Ascending aorta (tissue), 2 donors: Measurements from ENCODE around the gene ADAP1. TPM values are rescaled to one million over a fixed set of nuclear protein-coding genes. Genes with fewer than 3 reads are reported as not detected.
A peak's percentile ranks its signal among the peaks of the same experiment; 100 is the strongest.

Experiments used
- DNase-seq, 2 donors: peaks; one replicate each; pipeline ENCODE4 v3.0.0-alpha.2; 2019; ENCODE audit warnings: low spot score in 2 of 2
- H3K27ac ChIP-seq, 2 donors: fragments of 200-600 bp; sonication (generic); one replicate each; pipeline ENCODE4 v1.5.1; 2016 to 2017; ENCODE audit warnings: mild to moderate bottlenecking in 1 of 2
- H3K27me3 ChIP-seq: fragments of 200-600 bp; sonication (generic); one replicate; pipeline ENCODE4 v1.5.1; 2017
- H3K36me3 ChIP-seq, 2 donors: fragments of 200-600 bp; sonication (generic); one replicate each; pipeline ENCODE4 v1.5.1; 2016
- H3K4me1 ChIP-seq, 2 donors: fragments of 200-600 bp; sonication (generic); one replicate each; pipeline ENCODE4 v1.5.1; 2016 to 2017; ENCODE audit warnings: mild to moderate bottlenecking in 1 of 2
- H3K4me3 ChIP-seq, 2 donors: fragments of 200-600 bp; sonication (generic); one replicate each; pipeline ENCODE4 v1.5.1; 2016 to 2017; ENCODE audit warnings: mild to moderate bottlenecking in 1 of 2
- H3K9me3 ChIP-seq, 2 donors: fragments of 200-600 bp; sonication (generic); one replicate each; pipeline ENCODE4 v1.5.1; 2016
- CTCF ChIP-seq, 3 experiments: fragments of 200-600 bp in 2 of 3; fragments of 450-650 bp in 1 of 3; sonication (generic) in 2 of 3; IDR thresholded peaks; one replicate each; pipeline ENCODE4 v1.5.1; 2016 to 2019; ENCODE audit warnings: antibody characterized with exemption in 3 of 3, mild to moderate bottlenecking in 1 of 3, moderate library complexity in 1 of 3
- intact Hi-C: fragments of 100-400 bp; cut with DNase I; formaldehyde crosslinking; loops from one replicate; pipeline ENCODE4 v1.15.1; 2023
- total RNA-seq: library from RNA; depleted of rRNA; stranded (reverse); fragments of >200 nt; gene quantifications from one replicate; pipeline ENCODE4 v1.1.0, GENCODE V29; 2016

Gene ADAP1
- total RNA-seq, 1 donor from 2014 or later, result 44.5 TPM

GRCh38 chr7:876972-877311, 77.5 kb downstream of the ADAP1 start:
- TF ChIP-seq CTCF (IDR thresholded peaks at IDR 0.05), result no peak
- Histone ChIP-seq H3K4me1 (peaks cover 5 to 23% of the 10 kb centered on the region in 2 donors), H3K27ac (peak overlapping the region; percentile 78 to 86), H3K36me3 (peaks cover 12 to 17% of the 10 kb centered on the region in 2 donors), H3K9me3 (no peaks in the 10 kb centered on the region), H3K27me3 (no peaks in the 10 kb centered on the region), H3K4me3 (peak overlapping the region; percentile 88 to 91)
- intact Hi-C loops, result loop anchor here (1.0 to 10.0 kb wide), 7 partner anchors 10 to 658 kb away; partner anchors contain the start of genes COX19, DNAAF5, MAFK and PRKAR1B
- DNase-seq, result no peak

GRCh38 chr7:876077-876971, 78.2 kb downstream of the ADAP1 start, which contains the start of gene GET4:
TSS of gene GET4 (plus strand) at chr7:876554. CDS start at chr7:876646, 92 bp downstream.
- Histone ChIP-seq H3K27ac (peak within 1 kb of the TSS; percentile 78 to 86), H3K4me3 (peak within 1 kb of the TSS; percentile 88 to 91), H3K27me3 (no peaks in the 10 kb centered on the region), H3K36me3 (peaks cover 18 to 23% of the 10 kb centered on the region in 2 donors), H3K9me3 (no peaks in the 10 kb centered on the region), H3K4me1 (peaks cover 5 to 23% of the 10 kb centered on the region in 2 donors)
- peak; percentile 19 to 45 (median 42) for TF ChIP-seq CTCF (IDR thresholded peaks at IDR 0.05)
- intact Hi-C loops, result loop anchor here (1.0 to 10.0 kb wide), 7 partner anchors 9 to 658 kb away; partner anchors contain the start of genes COX19, DNAAF5, MAFK and PRKAR1B
- DNase-seq, result peak; percentile 88 to 98

- intact Hi-C loops, result loop anchor here (1.0 to 10.0 kb wide), 7 partner anchors 8 to 659 kb away; partner anchors contain the start of genes COX19, DNAAF5, MAFK and PRKAR1B
- no peaks in the 10 kb centered on the region for H3K9me3 ChIP-seq
- peak overlapping the region; percentile 27 to 59 for H3K4me3 ChIP-seq
- DNase-seq, result no peak
- TF ChIP-seq CTCF (IDR thresholded peaks at IDR 0.05), result no peak
- peaks cover 18 to 28% of the 10 kb centered on the region in 2 donors for H3K36me3 ChIP-seq
- H3K27me3 ChIP-seq, result no peaks in the 10 kb centered on the region
- H3K27ac ChIP-seq, result peak overlapping the region; percentile 73 to 78
- peaks cover 5 to 23% of the 10 kb centered on the region in 2 donors for H3K4me1 ChIP-seq
Measured at GRCh38 chr7:875476-876076, 78.9 kb downstream of the ADAP1 start.

- H3K27me3 ChIP-seq, result no peaks in the 10 kb centered on the region
- no peaks in the 10 kb centered on the region for H3K9me3 ChIP-seq
- H3K27ac ChIP-seq, result peak overlapping the region in 1 of 2 donors; percentile 78
- no peak overlapping the region for H3K4me3 ChIP-seq
- peaks cover 5 to 23% of the 10 kb centered on the region in 2 donors for H3K4me1 ChIP-seq
- intact Hi-C loops, result loop anchor here (10.0 kb wide), 3 partner anchors 550 to 660 kb away; partner anchors contain the start of gene MAFK
- H3K36me3 ChIP-seq, result peaks cover 18 to 32% of the 10 kb centered on the region in 2 donors
- TF ChIP-seq CTCF (IDR thresholded peaks at IDR 0.05), result no peak
- no peak for DNase-seq
Measured at GRCh38 chr7:875051-875450, 79.4 kb downstream of the ADAP1 start.

GRCh38 chr7:874031-874749, 80.3 kb downstream of the ADAP1 start:
- no peaks in the 10 kb centered on the region for H3K9me3 ChIP-seq
- peak overlapping the region; percentile 47 to 66 for H3K27ac ChIP-seq
- H3K36me3 ChIP-seq, result peaks cover 25 to 40% of the 10 kb centered on the region in 2 donors
- H3K4me3 ChIP-seq, result no peak overlapping the region
- no peak for DNase-seq
- no peak for TF ChIP-seq CTCF (IDR thresholded peaks at IDR 0.05)
- H3K27me3 ChIP-seq, result no peaks in the 10 kb centered on the region
- intact Hi-C loops, result loop anchor here (10.0 kb wide), 3 partner anchors 549 to 661 kb away; partner anchors contain the start of gene MAFK
- H3K4me1 ChIP-seq, result peaks cover 5 to 26% of the 10 kb centered on the region in 2 donors
